ENCODE results near the gene WNT8A.

GRCh38 chr5:138096997-138097828, 13.4 kb downstream of the WNT8A start:
- TF ChIP-seq, protein P1, sequence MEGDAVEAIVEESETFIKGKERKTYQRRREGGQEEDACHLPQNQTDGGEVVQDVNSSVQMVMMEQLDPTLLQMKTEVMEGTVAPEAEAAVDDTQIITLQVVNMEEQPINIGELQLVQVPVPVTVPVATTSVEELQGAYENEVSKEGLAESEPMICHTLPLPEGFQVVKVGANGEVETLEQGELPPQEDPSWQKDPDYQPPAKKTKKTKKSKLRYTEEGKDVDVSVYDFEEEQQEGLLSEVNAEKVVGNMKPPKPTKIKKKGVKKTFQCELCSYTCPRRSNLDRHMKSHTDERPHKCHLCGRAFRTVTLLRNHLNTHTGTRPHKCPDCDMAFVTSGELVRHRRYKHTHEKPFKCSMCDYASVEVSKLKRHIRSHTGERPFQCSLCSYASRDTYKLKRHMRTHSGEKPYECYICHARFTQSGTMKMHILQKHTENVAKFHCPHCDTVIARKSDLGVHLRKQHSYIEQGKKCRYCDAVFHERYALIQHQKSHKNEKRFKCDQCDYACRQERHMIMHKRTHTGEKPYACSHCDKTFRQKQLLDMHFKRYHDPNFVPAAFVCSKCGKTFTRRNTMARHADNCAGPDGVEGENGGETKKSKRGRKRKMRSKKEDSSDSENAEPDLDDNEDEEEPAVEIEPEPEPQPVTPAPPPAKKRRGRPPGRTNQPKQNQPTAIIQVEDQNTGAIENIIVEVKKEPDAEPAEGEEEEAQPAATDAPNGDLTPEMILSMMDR (IDR thresholded peaks at IDR 0.05), result no peak
- TF ChIP-seq, protein P2, sequence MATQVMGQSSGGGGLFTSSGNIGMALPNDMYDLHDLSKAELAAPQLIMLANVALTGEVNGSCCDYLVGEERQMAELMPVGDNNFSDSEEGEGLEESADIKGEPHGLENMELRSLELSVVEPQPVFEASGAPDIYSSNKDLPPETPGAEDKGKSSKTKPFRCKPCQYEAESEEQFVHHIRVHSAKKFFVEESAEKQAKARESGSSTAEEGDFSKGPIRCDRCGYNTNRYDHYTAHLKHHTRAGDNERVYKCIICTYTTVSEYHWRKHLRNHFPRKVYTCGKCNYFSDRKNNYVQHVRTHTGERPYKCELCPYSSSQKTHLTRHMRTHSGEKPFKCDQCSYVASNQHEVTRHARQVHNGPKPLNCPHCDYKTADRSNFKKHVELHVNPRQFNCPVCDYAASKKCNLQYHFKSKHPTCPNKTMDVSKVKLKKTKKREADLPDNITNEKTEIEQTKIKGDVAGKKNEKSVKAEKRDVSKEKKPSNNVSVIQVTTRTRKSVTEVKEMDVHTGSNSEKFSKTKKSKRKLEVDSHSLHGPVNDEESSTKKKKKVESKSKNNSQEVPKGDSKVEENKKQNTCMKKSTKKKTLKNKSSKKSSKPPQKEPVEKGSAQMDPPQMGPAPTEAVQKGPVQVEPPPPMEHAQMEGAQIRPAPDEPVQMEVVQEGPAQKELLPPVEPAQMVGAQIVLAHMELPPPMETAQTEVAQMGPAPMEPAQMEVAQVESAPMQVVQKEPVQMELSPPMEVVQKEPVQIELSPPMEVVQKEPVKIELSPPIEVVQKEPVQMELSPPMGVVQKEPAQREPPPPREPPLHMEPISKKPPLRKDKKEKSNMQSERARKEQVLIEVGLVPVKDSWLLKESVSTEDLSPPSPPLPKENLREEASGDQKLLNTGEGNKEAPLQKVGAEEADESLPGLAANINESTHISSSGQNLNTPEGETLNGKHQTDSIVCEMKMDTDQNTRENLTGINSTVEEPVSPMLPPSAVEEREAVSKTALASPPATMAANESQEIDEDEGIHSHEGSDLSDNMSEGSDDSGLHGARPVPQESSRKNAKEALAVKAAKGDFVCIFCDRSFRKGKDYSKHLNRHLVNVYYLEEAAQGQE (IDR thresholded peaks at IDR 0.05; ENCODE audit: insufficient read depth in 1 of 2, low read depth in 2 of 2, low read length in 1 of 2), result no peak
